ENCODE measurements around the gene EFNA5. TPM values are rescaled to one million over a fixed set of nuclear protein-coding genes. Genes with fewer than 3 reads are reported as not detected.

Gene EFNA5
- total and polyA plus RNA-seq, 2 of the 8 experiments (the other 6 are each of a cell fraction or from before 2014, with no cell fraction given) = 9.6 to 21.8 TPM

DNA sequence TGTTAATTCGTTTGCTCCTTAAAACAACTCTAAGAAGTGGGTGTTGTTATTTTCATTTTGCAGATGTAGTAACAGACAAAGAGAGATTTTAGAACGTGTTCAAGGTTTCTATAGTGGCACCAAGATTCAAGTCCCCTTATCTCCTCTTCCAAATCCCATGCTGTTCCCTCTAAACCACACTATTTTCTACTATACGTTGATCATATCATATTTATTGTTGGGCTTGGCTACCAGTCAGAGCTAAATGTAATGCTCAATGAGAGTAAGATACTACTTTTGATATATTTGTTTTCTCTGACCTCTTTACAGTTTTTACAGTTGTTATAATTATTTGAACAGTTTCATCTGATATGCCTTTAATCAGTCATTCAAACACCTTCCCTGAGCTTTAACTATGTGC, 212.9 kb downstream of the EFNA5 start:
- Histone ChIP-seq H3K27ac (ENCODE audit: low read depth, low read length) (no peak overlapping the region), H3K4me1 (replicated peaks in 1 of 4; ENCODE audit: control insufficient read depth in 3 of 4, insufficient read depth in 4 of 4, low read length in 3 of 4) (peaks cover 0 to 11% (median 9%) of the 10 kb centered on the region in 4 experiments; a peak in 4 of 7 replicates), H2BK15ac (ENCODE audit: low read length) (no peak overlapping the region), H3K79me2 (ENCODE audit: control insufficient read depth in 1 of 2, insufficient read depth in 2 of 2, low read length in 2 of 2) (no peaks in the 10 kb centered on the region), H3K56ac (replicated peaks; ENCODE audit: insufficient read length, low read depth, low read length) (no peak overlapping the region), H3K4me2 (ENCODE audit: insufficient read depth in 1 of 2, low read depth in 2 of 2, low read length in 2 of 2) (no peak overlapping the region), H4K20me1 (replicated peaks in 1 of 2; ENCODE audit: control insufficient read depth in 1 of 2, insufficient read depth in 2 of 2, low read length in 2 of 2) (no peaks in the 10 kb centered on the region), H2AFZ (ENCODE audit: low read length) (no peak overlapping the region), H4K91ac (replicated peaks; ENCODE audit: insufficient read length, low read length) (no peak overlapping the region), H3K4ac (replicated peaks; ENCODE audit: insufficient read length, low read depth, low read length) (no peak overlapping the region), H2AK5ac (ENCODE audit: low read depth, low read length) (no peak overlapping the region), H3K27me3 (replicated peaks in 1 of 4; ENCODE audit: control insufficient read depth in 3 of 4, extremely low read depth in 1 of 4, insufficient read depth in 3 of 4, low read length in 3 of 4) (no peaks in the 10 kb centered on the region), H3K79me1 (ENCODE audit: low read depth, low read length) (no peaks in the 10 kb centered on the region), H3K36me3 (ENCODE audit: control insufficient read depth in 2 of 4, insufficient read depth in 4 of 4, low read length in 3 of 4) (no peaks in the 10 kb centered on the region), H3K9me3 (ENCODE audit: insufficient read depth in 2 of 2, low read depth in 1 of 2, low read length in 1 of 2) (no peaks in the 10 kb centered on the region), H2BK12ac (ENCODE audit: low read depth, low read length) (no peak overlapping the region), H2BK5ac (ENCODE audit: low read depth, low read length) (no peak overlapping the region), H3K18ac (ENCODE audit: extremely low read depth, low read length) (no peak overlapping the region), H4K8ac (ENCODE audit: extremely low read depth, insufficient read depth, low read length) (no peak overlapping the region), H4K5ac (ENCODE audit: insufficient read length, low read depth, low read length) (no peak overlapping the region), H3K23ac (ENCODE audit: insufficient read length) (no peak overlapping the region), H3K4me3 (ENCODE audit: extremely low read depth in 1 of 4, insufficient read depth in 2 of 4, low read depth in 3 of 4, low read length in 4 of 4) (no peak overlapping the region), H3K9ac (replicated peaks in 1 of 4; ENCODE audit: extremely low read depth in 1 of 4, low read depth in 3 of 4, low read length in 3 of 4) (no peak overlapping the region), H3K23me2 (ENCODE audit: low read depth, low read length) (no peaks in the 10 kb centered on the region; the same call in 1 of the 2 replicates), H2BK20ac (ENCODE audit: low read length) (no peak overlapping the region), H3K14ac (ENCODE audit: insufficient read length) (no peak overlapping the region), H2BK120ac (replicated peaks; ENCODE audit: low read depth, low read length) (no peak overlapping the region)
- ChIA-PET CTCF (ENCODE audit: partially characterized antibody) (interaction anchor here (0.9 to 1.1 kb wide), 2 partner anchors 11 to 114 kb away, joined by 3 read pairs; no protein-coding TSS in a partner anchor), POLR2A (ENCODE audit: partially characterized antibody) (no interaction called here)
- FAIRE-seq (no peak), DNase-seq (ENCODE audit: low read depth in 1 of 2, low spot score in 2 of 2) (no peak)
- 62% methylated on average over 3 of the region's 3 CpGs; no CpG with 5 or more reads in 1 of the 2 experiments for WGBS, 2 experiments (ENCODE audit: extremely low coverage in 1 of 2, insufficient coverage in 1 of 2, insufficient read length in 1 of 2, insufficient replicate concordance in 2 of 2, low coverage in 1 of 2, low lambda C conversion rate in 2 of 2, missing lambda C conversion rate in 1 of 2)
- TF ChIP-seq RFX5 (IDR thresholded peaks at IDR 0.05; ENCODE audit: borderline replicate concordance, low read depth, low read length) = no peak
- no peak for TF ChIP-seq BCL11A (IDR thresholded peaks at IDR 0.05; ENCODE audit: low read depth in 2 of 2, low read length in 2 of 2)
- no peak for TF ChIP-seq KDM1A (IDR thresholded peaks at IDR 0.05; ENCODE audit: borderline replicate concordance, low read length)

Measured in H1 (cell line).